ENCODE data around the gene XPO1. TPM values are rescaled to one million over a fixed set of nuclear protein-coding genes. Genes with fewer than 3 reads are reported as not detected.

XPO1 gene
- total RNA-seq, 2 donors from 2014 or later: 158 to 220 TPM

Other genes with a start within 250 kb of the XPO1 start
- gene USP34, start 67.3 kb downstream of the XPO1 start, total RNA-seq: 100 to 1,000 TPM in 1 of 2 donors, 10 to 100 TPM in 1; 92.3 to 125 TPM

Measured in natural killer cell treated with Interleukin-12 subunit alpha and Interleukin-12 subunit beta and Interleukin-15 and Interleukin-18, amount 100 ng/mL, for 72 hours (primary cell).